WTC11 (cell line): ENCODE measurements around the gene SMIM3. TPM values are rescaled to one million over a fixed set of nuclear protein-coding genes. Genes with fewer than 3 reads are reported as not detected.
"Not testable (repeated sequence)": the region's sequence is repeated elsewhere in the genome, so short reads cannot be mapped to it uniquely, and the experiment has no call there.

Experiments
- ATAC-seq: fragments of 200-7000 bp; cut with Tn5 transposase; 2 replicates; pipeline ENCODE4 v1.10.0; 2021; ENCODE audit warnings: mild to moderate bottlenecking, moderate library complexity
- CTCF ChIA-PET: fragments of 300-600 bp; sonication (Branson Sonifier 250); formaldehyde crosslinking; loops from one replicate; lab custom pipeline; 2021; ENCODE audit warnings: antibody characterized with exemption; lab: Charles Lee
- POLR2A ChIA-PET: fragments of 350-600 bp; sonication (Branson Sonifier 250); formaldehyde crosslinking; loops from one replicate; lab custom pipeline; 2021; ENCODE audit warnings: antibody characterized with exemption; lab: Charles Lee
- DNase-seq: peaks from one replicate; pipeline ENCODE4 v3.0.0; 2021; ENCODE audit warnings: low spot score
- H3K27ac Mint-ChIP-seq: 2 replicates; pipeline ENCODE4 v1.8.0; 2021; ENCODE audit warnings: mixed read lengths
- H3K27me3 Mint-ChIP-seq: 2 replicates; pipeline ENCODE4 v1.8.0; 2021; ENCODE audit warnings: low read depth, mild to moderate bottlenecking, moderate library complexity, mixed read lengths
- H3K36me3 Mint-ChIP-seq: 2 replicates; pipeline ENCODE4 v1.8.0; 2021; ENCODE audit warnings: mixed read lengths
- H3K4me1 Mint-ChIP-seq: 2 replicates; pipeline ENCODE4 v1.8.0; 2022; ENCODE audit warnings: mixed read lengths
- H3K4me3 Mint-ChIP-seq: 2 replicates; pipeline ENCODE4 v1.8.0; 2021; ENCODE audit warnings: mild to moderate bottlenecking, moderate library complexity, mixed read lengths
- H3K9me3 Mint-ChIP-seq: 2 replicates; pipeline ENCODE4 v1.8.0; 2021; ENCODE audit warnings: mixed read lengths
- ATF3 ChIP-seq: sonication (generic); formaldehyde crosslinking; conservative IDR thresholded peaks from 2 replicates; pipeline ENCODE4 v1.8.1; 2022; ENCODE audit warnings: mild to moderate bottlenecking, missing genetic modification reagents
- CDX4 ChIP-seq: fragments of 250-450 bp; sonication (Bioruptor Pico); IDR thresholded peaks from 2 replicates; pipeline ENCODE4 v1.9.0; 2021; ENCODE audit warnings: moderate library complexity, mild to moderate bottlenecking, inconsistent platforms, borderline replicate concordance
- CREM ChIP-seq: sonication (generic); formaldehyde crosslinking; IDR thresholded peaks from 2 replicates; pipeline ENCODE4 v1.8.1; 2022; ENCODE audit warnings: mild to moderate bottlenecking, missing genetic modification reagents, moderate library complexity
- ELF4 ChIP-seq: sonication (generic); formaldehyde crosslinking; IDR thresholded peaks from 2 replicates; pipeline ENCODE4 v1.8.1; 2022; ENCODE audit warnings: low read depth, mild to moderate bottlenecking, moderate library complexity, missing genetic modification reagents
- EMX1 ChIP-seq: fragments of 250-450 bp; sonication (Bioruptor Pico); IDR thresholded peaks from 2 replicates; pipeline ENCODE4 v1.8.0; 2021; ENCODE audit warnings: mild to moderate bottlenecking
- ETV6 ChIP-seq: sonication (generic); formaldehyde crosslinking; IDR thresholded peaks from 2 replicates; pipeline ENCODE4 v1.8.1; 2022; ENCODE audit warnings: mild to moderate bottlenecking, missing genetic modification reagents
- IRF1 ChIP-seq: sonication (generic); formaldehyde crosslinking; IDR thresholded peaks from 2 replicates; pipeline ENCODE4 v1.8.0; 2023; ENCODE audit warnings: missing genetic modification reagents
- MLX ChIP-seq: sonication (generic); formaldehyde crosslinking; IDR thresholded peaks from 2 replicates; pipeline ENCODE4 v1.8.1; 2023; ENCODE audit warnings: mild to moderate bottlenecking, missing genetic modification reagents, moderate library complexity
- MXD4 ChIP-seq: fragments of 250-450 bp; sonication (Bioruptor Pico); IDR thresholded peaks from 2 replicates; pipeline ENCODE4 v1.8.0; 2021; ENCODE audit warnings: mild to moderate bottlenecking, moderate library complexity, borderline replicate concordance
- NR1H2 ChIP-seq: sonication (generic); formaldehyde crosslinking; IDR thresholded peaks from 2 replicates; pipeline ENCODE4 v1.9.0; 2021; ENCODE audit warnings: mild to moderate bottlenecking, moderate library complexity, missing genetic modification reagents
- NR2C2 ChIP-seq: sonication (generic); formaldehyde crosslinking; IDR thresholded peaks from 2 replicates; pipeline ENCODE4 v1.8.0; 2022; ENCODE audit warnings: mild to moderate bottlenecking, missing genetic modification reagents
- SMAD3 ChIP-seq: sonication (generic); formaldehyde crosslinking; IDR thresholded peaks from 2 replicates; pipeline ENCODE4 v1.8.0; 2022; ENCODE audit warnings: missing genetic modification reagents, mild to moderate bottlenecking, borderline replicate concordance
- TCF7 ChIP-seq: sonication (generic); formaldehyde crosslinking; IDR thresholded peaks from 2 replicates; pipeline ENCODE4 v1.8.0; 2022; ENCODE audit warnings: mild to moderate bottlenecking, low read depth, missing genetic modification reagents, moderate library complexity
- TP53 ChIP-seq: sonication (generic); formaldehyde crosslinking; IDR thresholded peaks from 2 replicates; pipeline ENCODE4 v1.8.1; 2023; ENCODE audit warnings: mild to moderate bottlenecking, missing genetic modification reagents
- ZNF423 ChIP-seq: fragments of 250-450 bp; sonication (Bioruptor Pico); IDR thresholded peaks from 2 replicates; pipeline ENCODE4 v2.1.2; 2022; ENCODE audit warnings: mild to moderate bottlenecking, moderate library complexity
- total RNA-seq: library from RNA; stranded (reverse); gene quantifications from 3 replicates; pipeline ENCODE4 v1.2.3, GENCODE V29; 2021
- TF ChIP-seq, protein P1 (sequence below): sonication (generic); formaldehyde crosslinking; IDR thresholded peaks from 2 replicates; pipeline ENCODE4 v1.8.1; 2022; ENCODE audit warnings: mild to moderate bottlenecking, missing genetic modification reagents, moderate library complexity, borderline replicate concordance
- TF ChIP-seq, protein P2 (sequence below): sonication (generic); formaldehyde crosslinking; IDR thresholded peaks from 2 replicates; pipeline ENCODE4 v1.8.1; 2023; ENCODE audit warnings: mild to moderate bottlenecking, missing genetic modification reagents
- TF ChIP-seq, protein P3 (sequence below): sonication (generic); formaldehyde crosslinking; IDR thresholded peaks from 2 replicates; pipeline ENCODE4 v1.8.1; 2023; ENCODE audit warnings: mild to moderate bottlenecking, missing genetic modification reagents, moderate library complexity
- TF ChIP-seq, protein P4 (sequence below): sonication (generic); formaldehyde crosslinking; IDR thresholded peaks from 2 replicates; pipeline ENCODE4 v1.8.1; 2022; ENCODE audit warnings: mild to moderate bottlenecking, moderate library complexity, missing genetic modification reagents
- TF ChIP-seq, protein P5 (sequence below): fragments of 250-450 bp; sonication (Bioruptor Pico); IDR thresholded peaks from 2 replicates; pipeline ENCODE4 v2.1.2; 2022; ENCODE audit warnings: mild to moderate bottlenecking, moderate library complexity

Gene SMIM3
- total RNA-seq, 1 experiment from 2014 or later: 14.1 TPM

GRCh38 chr5:150740992-150741391, 37.6 kb upstream of the SMIM3 start:
- H3K4me1 Mint-ChIP-seq: peaks cover 29% of the 10 kb centered on the region
- peaks cover 33% of the 10 kb centered on the region for H3K9me3 Mint-ChIP-seq
- TF ChIP-seq MXD4 (CRISPR knock-in tag) (no peak), NR1H2 (CRISPR knock-in tag) (no peak), EMX1 (CRISPR knock-in tag) (no peak), ZNF423 (CRISPR knock-in tag) (no peak)
- TF ChIP-seq, protein P1, sequence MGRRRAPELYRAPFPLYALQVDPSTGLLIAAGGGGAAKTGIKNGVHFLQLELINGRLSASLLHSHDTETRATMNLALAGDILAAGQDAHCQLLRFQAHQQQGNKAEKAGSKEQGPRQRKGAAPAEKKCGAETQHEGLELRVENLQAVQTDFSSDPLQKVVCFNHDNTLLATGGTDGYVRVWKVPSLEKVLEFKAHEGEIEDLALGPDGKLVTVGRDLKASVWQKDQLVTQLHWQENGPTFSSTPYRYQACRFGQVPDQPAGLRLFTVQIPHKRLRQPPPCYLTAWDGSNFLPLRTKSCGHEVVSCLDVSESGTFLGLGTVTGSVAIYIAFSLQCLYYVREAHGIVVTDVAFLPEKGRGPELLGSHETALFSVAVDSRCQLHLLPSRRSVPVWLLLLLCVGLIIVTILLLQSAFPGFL (CRISPR knock-in tag): no peak
- no peak overlapping the region for H3K27ac Mint-ChIP-seq
- DNase-seq (no peak), ATAC-seq (no peak)
- no peak overlapping the region for H3K4me3 Mint-ChIP-seq
- POLR2A ChIA-PET: interaction anchor here (0.9 kb wide), 1 partner anchor 41 kb away, joined by 4 read pairs; the partner anchor contains the start of gene RBM22
- H3K27me3 Mint-ChIP-seq: no peaks in the 10 kb centered on the region
- CTCF ChIA-PET: no interaction called here
- peaks cover 45% of the 10 kb centered on the region for H3K36me3 Mint-ChIP-seq

DNA sequence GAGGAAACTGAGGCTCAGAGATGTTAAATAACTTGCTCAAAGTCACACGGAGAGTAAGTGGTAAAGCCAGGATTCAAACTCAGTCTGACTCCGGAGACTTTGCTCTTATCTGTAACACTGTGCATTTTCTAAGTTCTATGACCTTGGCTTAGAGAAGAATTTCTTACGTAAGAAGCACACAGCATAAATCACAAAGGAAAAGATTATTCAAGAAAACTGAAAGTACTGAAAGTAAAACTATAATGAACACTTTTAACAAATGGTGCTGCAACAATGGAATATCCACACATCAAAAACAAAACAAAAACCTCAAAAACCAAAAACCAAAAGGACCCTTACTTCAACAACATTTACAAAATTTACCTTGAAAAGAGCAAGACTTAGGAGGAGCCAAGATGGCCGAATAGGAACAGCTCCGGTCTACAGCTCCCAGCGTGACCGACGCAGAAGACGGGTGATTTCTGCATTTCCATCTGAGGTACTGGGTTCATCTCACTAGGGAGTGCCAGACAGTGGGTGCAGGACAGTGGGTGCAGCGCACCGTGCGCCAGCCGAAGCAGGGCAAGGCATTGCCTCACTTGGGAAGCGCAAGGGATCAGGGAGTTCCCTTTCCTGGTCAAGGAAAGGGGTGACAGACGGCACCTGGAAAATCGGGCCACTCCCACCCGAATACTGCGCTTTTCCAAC, 36.0 kb upstream of the SMIM3 start:
- peaks cover 19% of the 10 kb centered on the region for H3K4me1 Mint-ChIP-seq
- H3K36me3 Mint-ChIP-seq: peaks cover 30% of the 10 kb centered on the region
- H3K27ac Mint-ChIP-seq, H3K4me3 Mint-ChIP-seq, H3K27me3 Mint-ChIP-seq, ATAC-seq, POLR2A ChIA-PET, DNase-seq, CTCF ChIA-PET: not testable (repeated sequence)
- peaks cover 20% of the 10 kb centered on the region for H3K9me3 Mint-ChIP-seq

- H3K36me3 Mint-ChIP-seq: peaks cover 30% of the 10 kb centered on the region
- CTCF ChIA-PET: not testable (repeated sequence)
Observed at GRCh38 chr5:150743142-150743488, 35.4 kb upstream of the SMIM3 start.

DNA sequence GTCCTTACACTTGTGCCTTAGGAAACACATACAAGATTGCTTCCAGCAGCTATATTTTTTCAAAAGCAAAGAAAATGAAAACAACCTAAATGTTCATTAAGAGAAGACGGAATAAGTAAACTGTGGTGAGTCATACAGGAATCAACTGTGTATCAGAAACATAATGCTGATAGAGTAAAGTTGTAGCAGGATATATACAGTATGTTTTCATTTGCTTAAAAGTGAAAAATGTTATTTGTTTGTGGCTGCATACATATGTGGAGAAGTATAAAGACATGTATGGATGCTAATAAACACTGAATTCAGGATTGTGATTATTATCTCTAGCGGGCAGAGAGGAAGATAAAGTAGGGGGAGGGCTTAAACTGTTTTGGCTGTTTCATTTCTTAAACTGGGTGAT, 28.1 kb upstream of the SMIM3 start:
- H3K36me3 Mint-ChIP-seq: peaks cover 46% of the 10 kb centered on the region
- H3K27ac Mint-ChIP-seq: no peak overlapping the region
- ChIA-PET CTCF (interaction anchor here (1.1 kb wide), 1 partner anchor 50 kb away, joined by 4 read pairs; the partner anchor contains the start of gene RBM22), POLR2A (no interaction called here)
- H3K4me1 Mint-ChIP-seq: no peaks in the 10 kb centered on the region
- ATAC-seq (no peak), DNase-seq (no peak)
- H3K9me3 Mint-ChIP-seq: no peaks in the 10 kb centered on the region; the same call in 1 of the 2 replicates
- H3K27me3 Mint-ChIP-seq: no peaks in the 10 kb centered on the region
- no peak overlapping the region for H3K4me3 Mint-ChIP-seq
- TF ChIP-seq MLX (CRISPR knock-in tag): no peak
- no peak for TF ChIP-seq ELF4
- TF ChIP-seq NR2C2 (CRISPR knock-in tag): no peak
- no peak for TF ChIP-seq ATF3 (CRISPR knock-in tag)
- TF ChIP-seq TP53 (CRISPR knock-in tag): no peak
- TF ChIP-seq SMAD3 (CRISPR knock-in tag): no peak
- no peak for TF ChIP-seq CDX4
- TF ChIP-seq IRF1: no peak
- TF ChIP-seq, protein P2, sequence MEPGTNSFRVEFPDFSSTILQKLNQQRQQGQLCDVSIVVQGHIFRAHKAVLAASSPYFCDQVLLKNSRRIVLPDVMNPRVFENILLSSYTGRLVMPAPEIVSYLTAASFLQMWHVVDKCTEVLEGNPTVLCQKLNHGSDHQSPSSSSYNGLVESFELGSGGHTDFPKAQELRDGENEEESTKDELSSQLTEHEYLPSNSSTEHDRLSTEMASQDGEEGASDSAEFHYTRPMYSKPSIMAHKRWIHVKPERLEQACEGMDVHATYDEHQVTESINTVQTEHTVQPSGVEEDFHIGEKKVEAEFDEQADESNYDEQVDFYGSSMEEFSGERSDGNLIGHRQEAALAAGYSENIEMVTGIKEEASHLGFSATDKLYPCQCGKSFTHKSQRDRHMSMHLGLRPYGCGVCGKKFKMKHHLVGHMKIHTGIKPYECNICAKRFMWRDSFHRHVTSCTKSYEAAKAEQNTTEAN (CRISPR knock-in tag): no peak
- no peak for TF ChIP-seq MXD4 (CRISPR knock-in tag)
- no peak for TF ChIP-seq TCF7 (CRISPR knock-in tag)
- TF ChIP-seq ETV6 (CRISPR knock-in tag): no peak
- TF ChIP-seq, protein P3, sequence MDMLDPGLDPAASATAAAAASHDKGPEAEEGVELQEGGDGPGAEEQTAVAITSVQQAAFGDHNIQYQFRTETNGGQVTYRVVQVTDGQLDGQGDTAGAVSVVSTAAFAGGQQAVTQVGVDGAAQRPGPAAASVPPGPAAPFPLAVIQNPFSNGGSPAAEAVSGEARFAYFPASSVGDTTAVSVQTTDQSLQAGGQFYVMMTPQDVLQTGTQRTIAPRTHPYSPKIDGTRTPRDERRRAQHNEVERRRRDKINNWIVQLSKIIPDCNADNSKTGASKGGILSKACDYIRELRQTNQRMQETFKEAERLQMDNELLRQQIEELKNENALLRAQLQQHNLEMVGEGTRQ (CRISPR knock-in tag): no peak
- TF ChIP-seq CREM: no peak
- TF ChIP-seq, protein P4, sequence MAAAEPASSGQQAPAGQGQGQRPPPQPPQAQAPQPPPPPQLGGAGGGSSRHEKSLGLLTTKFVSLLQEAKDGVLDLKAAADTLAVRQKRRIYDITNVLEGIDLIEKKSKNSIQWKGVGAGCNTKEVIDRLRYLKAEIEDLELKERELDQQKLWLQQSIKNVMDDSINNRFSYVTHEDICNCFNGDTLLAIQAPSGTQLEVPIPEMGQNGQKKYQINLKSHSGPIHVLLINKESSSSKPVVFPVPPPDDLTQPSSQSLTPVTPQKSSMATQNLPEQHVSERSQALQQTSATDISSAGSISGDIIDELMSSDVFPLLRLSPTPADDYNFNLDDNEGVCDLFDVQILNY: no peak
- TF ChIP-seq, protein P5, sequence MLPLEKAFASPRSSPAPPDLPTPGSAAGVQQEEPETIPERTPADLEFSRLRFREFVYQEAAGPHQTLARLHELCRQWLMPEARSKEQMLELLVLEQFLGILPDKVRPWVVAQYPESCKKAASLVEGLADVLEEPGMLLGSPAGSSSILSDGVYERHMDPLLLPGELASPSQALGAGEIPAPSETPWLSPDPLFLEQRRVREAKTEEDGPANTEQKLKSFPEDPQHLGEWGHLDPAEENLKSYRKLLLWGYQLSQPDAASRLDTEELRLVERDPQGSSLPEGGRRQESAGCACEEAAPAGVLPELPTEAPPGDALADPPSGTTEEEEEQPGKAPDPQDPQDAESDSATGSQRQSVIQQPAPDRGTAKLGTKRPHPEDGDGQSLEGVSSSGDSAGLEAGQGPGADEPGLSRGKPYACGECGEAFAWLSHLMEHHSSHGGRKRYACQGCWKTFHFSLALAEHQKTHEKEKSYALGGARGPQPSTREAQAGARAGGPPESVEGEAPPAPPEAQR (CRISPR knock-in tag): no peak

More at GRCh38 chr5:150743142-150743488, 35.4 kb upstream of the SMIM3 start:
- DNase-seq, H3K27me3 Mint-ChIP-seq, H3K27ac Mint-ChIP-seq, ATAC-seq, H3K4me3 Mint-ChIP-seq, POLR2A ChIA-PET: not testable (repeated sequence)
- H3K4me1 Mint-ChIP-seq: peaks cover 13% of the 10 kb centered on the region
- H3K9me3 Mint-ChIP-seq: peaks cover 20% of the 10 kb centered on the region
